ENCODE data around the gene RHBDF2. TPM values are rescaled to one million over a fixed set of nuclear protein-coding genes. Genes with fewer than 3 reads are reported as not detected.
"Not testable (repeated sequence)": the region's sequence is repeated elsewhere in the genome, so short reads cannot be mapped to it uniquely, and the experiment has no call there.

RHBDF2 gene
- total RNA-seq, 2 donors from 2014 or later = 11.6 to 12.8 TPM

- intact Hi-C loops (cut with DNase I, micrococcal nuclease) = no loop called here
- peak in 1 of 2 donors; percentile 34 for DNase-seq
- ATAC-seq = no peak
These were observed 27.5 kb upstream of the RHBDF2 start for GRCh38 chr17:76528528-76529223.

- no peak for ATAC-seq
- peak in 1 of 2 donors; percentile 39 for DNase-seq
- intact Hi-C loops (cut with DNase I, micrococcal nuclease) = no loop called here
These were observed 26.9 kb upstream of the RHBDF2 start for GRCh38 chr17:76528156-76528527.

- peak; percentile 53 to 56 for DNase-seq
- intact Hi-C loops (cut with DNase I, micrococcal nuclease) = no loop called here
- ATAC-seq = no peak
These were observed 26.3 kb upstream of the RHBDF2 start for GRCh38 chr17:76527430-76528111.

- ATAC-seq; intact Hi-C loops (cut with DNase I, micrococcal nuclease); DNase-seq: not testable (repeated sequence)
These were observed 25.8 kb upstream of the RHBDF2 start for GRCh38 chr17:76527016-76527415.

- DNase-seq; ATAC-seq; intact Hi-C loops (cut with DNase I, micrococcal nuclease): not testable (repeated sequence)
These were observed 24.2 kb upstream of the RHBDF2 start for GRCh38 chr17:76525513-76525833.

GRCh38 chr17:76524598-76525512 lies 23.6 kb upstream of the RHBDF2 start:
- ATAC-seq = peak; percentile 64
- peak in 1 of 2 donors; percentile 60 for DNase-seq
- intact Hi-C loops (cut with DNase I, micrococcal nuclease) = loop anchor here (5.0 kb wide), 1 partner anchor 97 kb away; no protein-coding TSS in a partner anchor

GRCh38 chr17:76523084-76524037 lies 22.1 kb upstream of the RHBDF2 start:
- DNase-seq (peak in 1 of 2 donors; percentile 80), ATAC-seq (peak; percentile 77)
- intact Hi-C loops (cut with DNase I, micrococcal nuclease) = loop anchor here (5.0 kb wide), 1 partner anchor 99 kb away; no protein-coding TSS in a partner anchor

- intact Hi-C loops (cut with DNase I, micrococcal nuclease) = loop anchor here (5.0 kb wide), 1 partner anchor 101 kb away; no protein-coding TSS in a partner anchor
- ATAC-seq, DNase-seq: not testable (repeated sequence)
These were observed 20.5 kb upstream of the RHBDF2 start for GRCh38 chr17:76521683-76522082.

- ATAC-seq (no peak), DNase-seq (no peak)
- intact Hi-C loops (cut with DNase I, micrococcal nuclease) = loop anchor here (5.0 kb wide), 1 partner anchor 101 kb away; no protein-coding TSS in a partner anchor
These were observed 20.0 kb upstream of the RHBDF2 start for GRCh38 chr17:76521262-76521661.

- DNase-seq (no peak), ATAC-seq (no peak)
- intact Hi-C loops (cut with DNase I, micrococcal nuclease) = no loop called here
These were observed 18.1 kb upstream of the RHBDF2 start for GRCh38 chr17:76519048-76519966.

GRCh38 chr17:76517638-76518038 lies 16.4 kb upstream of the RHBDF2 start:
- ATAC-seq (no peak), DNase-seq (no peak)
- intact Hi-C loops (cut with DNase I, micrococcal nuclease) = no loop called here

- DNase-seq (peak; percentile 51 to 67), ATAC-seq (peak; percentile 45)
- intact Hi-C loops (cut with DNase I, micrococcal nuclease) = no loop called here
These were observed 14.2 kb upstream of the RHBDF2 start for GRCh38 chr17:76515274-76515949.

GRCh38 chr17:76514355-76514754 lies 13.1 kb upstream of the RHBDF2 start:
- ATAC-seq; intact Hi-C loops (cut with DNase I, micrococcal nuclease); DNase-seq: not testable (repeated sequence)

- DNase-seq (no peak), ATAC-seq (no peak)
- intact Hi-C loops (cut with DNase I, micrococcal nuclease) = no loop called here
These were observed 12.1 kb upstream of the RHBDF2 start for GRCh38 chr17:76513306-76513692.

- no peak for DNase-seq
- intact Hi-C loops (cut with DNase I, micrococcal nuclease) = no loop called here
- no peak for ATAC-seq
These were observed 11.4 kb upstream of the RHBDF2 start for GRCh38 chr17:76512366-76513305.
